AG10803 (cell line): ENCODE measurements around the gene NKAIN4.
A peak's percentile ranks its signal among the peaks of the same experiment; 100 is the strongest.

Experiments
- DNase-seq: peaks from one replicate; pipeline ENCODE4 v3.0.0; 2010; ENCODE audit warnings: low read depth
- H3K4me3 ChIP-seq: 2 replicates; pipeline ENCODE4 v1.5.1; 2011; ENCODE audit warnings: mild to moderate bottlenecking, low read length, control low read depth
- CTCF ChIP-seq: conservative IDR thresholded peaks from 2 replicates; pipeline ENCODE4 v1.5.1; 2011; ENCODE audit warnings: mild to moderate bottlenecking, low read length, control low read depth, inconsistent platforms

Gene NKAIN4

GRCh38 chr20:63284083-63284440 is 29.8 kb upstream of the NKAIN4 start:
- TF ChIP-seq CTCF = no peak
- H3K4me3 ChIP-seq = no peak overlapping the region
- no peak for DNase-seq

GRCh38 chr20:63283397-63284082 is 29.3 kb upstream of the NKAIN4 start:
- TF ChIP-seq CTCF = no peak
- no peak overlapping the region for H3K4me3 ChIP-seq
- DNase-seq = no peak

- no peak for DNase-seq
- no peak overlapping the region for H3K4me3 ChIP-seq
- no peak for TF ChIP-seq CTCF
Observed at GRCh38 chr20:63282946-63283345, 28.7 kb upstream of the NKAIN4 start.

- TF ChIP-seq CTCF = no peak
- H3K4me3 ChIP-seq = no peak overlapping the region
- DNase-seq = no peak
Observed at GRCh38 chr20:63281742-63282665, 27.7 kb upstream of the NKAIN4 start.

GRCh38 chr20:63280929-63281545 is 26.8 kb upstream of the NKAIN4 start:
- DNase-seq = no peak
- no peak overlapping the region for H3K4me3 ChIP-seq
- peak; percentile 12; the same call in 1 of the 2 replicates for TF ChIP-seq CTCF

- DNase-seq = no peak
- H3K4me3 ChIP-seq = no peak overlapping the region
- no peak for TF ChIP-seq CTCF
Observed at GRCh38 chr20:63280371-63280770, 26.1 kb upstream of the NKAIN4 start.
